Nephron progenitor cell (in vitro differentiated cells): Measurements from ENCODE around the gene LRRC1.

Experiments
- DNase-seq: peaks from one replicate; pipeline ENCODE4 v3.0.0; 2021
- H3K27ac Mint-ChIP-seq: 2 replicates; pipeline ENCODE4 v1.8.0; 2021; ENCODE audit warnings: mild to moderate bottlenecking, moderate library complexity, mixed read lengths
- H3K27me3 Mint-ChIP-seq: 2 replicates; pipeline ENCODE4 v1.8.0; 2021; ENCODE audit warnings: mild to moderate bottlenecking, low read depth, mixed read lengths; ENCODE audit not compliant: poor library complexity
- H3K36me3 Mint-ChIP-seq: 2 replicates; pipeline ENCODE4 v1.8.0; 2021; ENCODE audit warnings: low read depth, mixed read lengths
- H3K4me1 Mint-ChIP-seq: 2 replicates; pipeline ENCODE4 v1.8.0; 2021; ENCODE audit warnings: mixed read lengths
- H3K4me3 Mint-ChIP-seq: 2 replicates; pipeline ENCODE4 v1.8.0; 2021; ENCODE audit warnings: mild to moderate bottlenecking, moderate library complexity, mixed read lengths
- H3K9me3 Mint-ChIP-seq: 2 replicates; pipeline ENCODE4 v1.8.0; 2021; ENCODE audit warnings: mild to moderate bottlenecking, moderate library complexity, mixed read lengths
- TF ChIP-seq, protein P1 (sequence below): fragments of 200-600 bp; sonication (generic); IDR thresholded peaks from 2 replicates; pipeline ENCODE4 v1.5.0; 2021; ENCODE audit warnings: antibody characterized with exemption

LRRC1 gene

DNA sequence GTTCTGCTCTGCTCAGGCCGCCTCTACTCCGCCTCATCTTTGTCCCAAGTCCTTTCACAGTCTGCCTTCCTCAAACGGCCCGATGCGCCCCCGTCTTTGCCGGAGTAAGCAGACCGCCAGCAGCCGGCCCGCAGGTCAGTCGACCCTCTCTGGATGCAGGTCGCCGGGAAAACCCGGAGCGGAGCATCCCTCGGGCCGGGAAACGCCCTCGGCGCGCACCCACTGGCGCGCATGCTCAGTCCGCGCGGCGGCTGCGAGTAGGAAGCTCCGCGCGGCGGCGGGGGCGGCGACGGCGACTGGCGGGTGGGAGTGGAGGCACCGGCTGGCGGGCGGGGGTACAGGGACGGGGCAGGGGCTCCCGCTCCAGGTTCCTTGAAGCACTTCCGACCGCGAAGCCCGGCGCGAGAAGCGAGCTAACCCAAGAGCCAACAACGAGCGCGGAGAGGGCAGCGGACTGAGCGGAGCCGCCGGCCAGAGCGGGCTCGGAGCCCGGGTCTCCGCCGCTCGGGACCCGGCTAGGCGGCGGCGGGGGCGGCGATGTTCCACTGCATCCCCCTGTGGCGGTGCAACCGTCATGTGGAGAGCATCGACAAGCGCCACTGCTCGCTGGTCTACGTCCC, at the start of gene LRRC1:
LRRC1 (plus strand) TSS at position 286 of the 620 bp plus-strand sequence; CDS start at position 538, 252 bp downstream.
- peak; percentile 98 for DNase-seq
- H3K36me3 Mint-ChIP-seq = peaks cover 5% of the 10 kb centered on the region
- H3K4me3 Mint-ChIP-seq = peak within 1 kb of the TSS; percentile 99
- H3K4me1 Mint-ChIP-seq = peaks cover 38% of the 10 kb centered on the region
- peaks cover 61% of the 10 kb centered on the region for H3K27me3 Mint-ChIP-seq
- peaks cover 15% of the 10 kb centered on the region for H3K9me3 Mint-ChIP-seq
- H3K27ac Mint-ChIP-seq = peak within 1 kb of the TSS; percentile 28
- TF ChIP-seq, protein P1, sequence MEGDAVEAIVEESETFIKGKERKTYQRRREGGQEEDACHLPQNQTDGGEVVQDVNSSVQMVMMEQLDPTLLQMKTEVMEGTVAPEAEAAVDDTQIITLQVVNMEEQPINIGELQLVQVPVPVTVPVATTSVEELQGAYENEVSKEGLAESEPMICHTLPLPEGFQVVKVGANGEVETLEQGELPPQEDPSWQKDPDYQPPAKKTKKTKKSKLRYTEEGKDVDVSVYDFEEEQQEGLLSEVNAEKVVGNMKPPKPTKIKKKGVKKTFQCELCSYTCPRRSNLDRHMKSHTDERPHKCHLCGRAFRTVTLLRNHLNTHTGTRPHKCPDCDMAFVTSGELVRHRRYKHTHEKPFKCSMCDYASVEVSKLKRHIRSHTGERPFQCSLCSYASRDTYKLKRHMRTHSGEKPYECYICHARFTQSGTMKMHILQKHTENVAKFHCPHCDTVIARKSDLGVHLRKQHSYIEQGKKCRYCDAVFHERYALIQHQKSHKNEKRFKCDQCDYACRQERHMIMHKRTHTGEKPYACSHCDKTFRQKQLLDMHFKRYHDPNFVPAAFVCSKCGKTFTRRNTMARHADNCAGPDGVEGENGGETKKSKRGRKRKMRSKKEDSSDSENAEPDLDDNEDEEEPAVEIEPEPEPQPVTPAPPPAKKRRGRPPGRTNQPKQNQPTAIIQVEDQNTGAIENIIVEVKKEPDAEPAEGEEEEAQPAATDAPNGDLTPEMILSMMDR = no peak

DNA sequence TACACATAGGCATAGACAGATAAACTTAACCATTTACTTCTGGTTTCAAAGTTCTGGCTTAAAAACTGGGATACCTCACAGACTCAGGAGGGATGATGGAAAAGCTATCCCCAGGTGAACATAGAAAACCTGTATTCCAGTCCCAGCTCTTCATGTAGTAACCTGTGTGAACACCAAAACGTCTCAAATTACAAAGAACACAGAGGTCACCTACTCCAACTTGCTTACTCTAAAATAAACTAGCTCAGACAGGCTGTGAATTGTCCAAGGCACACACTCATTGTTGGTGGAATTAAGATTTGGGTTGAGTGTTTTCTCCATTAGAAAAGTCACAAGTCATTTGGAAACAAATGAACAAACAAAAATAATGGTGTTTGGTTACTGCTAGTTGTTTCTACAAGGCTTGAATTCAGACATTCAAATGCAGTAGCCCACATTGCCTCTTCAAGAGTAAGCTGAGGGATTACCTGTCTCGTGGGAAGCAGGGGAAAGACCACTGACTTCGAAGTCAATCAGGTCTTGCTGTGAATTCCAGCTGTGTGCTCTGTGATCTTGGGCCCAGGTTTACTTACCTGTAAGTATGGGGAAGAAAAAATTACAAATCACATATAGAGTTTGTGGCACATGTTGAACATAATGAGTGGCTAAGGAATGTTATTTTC, 48.2 kb upstream of the LRRC1 start:
- peak overlapping the region; percentile 47 for H3K27ac Mint-ChIP-seq
- no peak for DNase-seq
- H3K4me3 Mint-ChIP-seq = no peak overlapping the region
- TF ChIP-seq, protein P1 = no peak
- no peaks in the 10 kb centered on the region for H3K27me3 Mint-ChIP-seq
- H3K36me3 Mint-ChIP-seq = peaks cover 7% of the 10 kb centered on the region
- H3K9me3 Mint-ChIP-seq = peaks cover 4% of the 10 kb centered on the region
- peaks cover 9% of the 10 kb centered on the region for H3K4me1 Mint-ChIP-seq

DNA sequence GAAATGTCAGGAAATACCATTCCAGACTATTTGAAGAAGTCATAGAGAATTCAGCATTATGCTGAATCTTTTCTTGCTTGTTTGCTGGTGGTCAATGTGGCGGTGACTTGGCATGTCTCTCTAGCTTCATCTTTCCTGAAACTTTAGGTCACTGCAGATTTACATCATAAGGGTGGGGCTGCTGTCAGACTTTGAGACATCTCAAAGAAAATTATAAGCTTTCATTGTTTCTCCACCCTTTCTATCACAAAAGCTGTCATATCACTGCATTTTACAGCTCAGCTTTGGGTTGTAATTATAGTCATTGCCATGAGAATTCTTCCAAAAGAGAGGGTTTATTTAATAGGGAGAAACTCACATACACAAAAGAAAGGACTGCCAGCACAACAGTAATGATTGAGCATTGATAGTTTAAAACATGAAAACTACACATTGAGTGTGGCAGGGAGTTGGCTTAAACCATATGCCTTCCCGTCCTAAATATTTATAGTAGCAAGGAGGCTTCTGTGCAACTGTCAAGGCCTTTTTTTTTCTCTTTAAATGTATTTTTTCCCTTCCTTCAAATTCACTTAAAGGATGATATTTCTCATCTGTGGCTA, 44.7 kb upstream of the LRRC1 start:
- no peak overlapping the region for H3K27ac Mint-ChIP-seq
- H3K9me3 Mint-ChIP-seq = no peaks in the 10 kb centered on the region
- no peak for DNase-seq
- H3K27me3 Mint-ChIP-seq = no peaks in the 10 kb centered on the region
- H3K4me1 Mint-ChIP-seq = peaks cover 9% of the 10 kb centered on the region
- no peak overlapping the region for H3K4me3 Mint-ChIP-seq
- H3K36me3 Mint-ChIP-seq = no peaks in the 10 kb centered on the region
- TF ChIP-seq, protein P1 = no peak

DNA sequence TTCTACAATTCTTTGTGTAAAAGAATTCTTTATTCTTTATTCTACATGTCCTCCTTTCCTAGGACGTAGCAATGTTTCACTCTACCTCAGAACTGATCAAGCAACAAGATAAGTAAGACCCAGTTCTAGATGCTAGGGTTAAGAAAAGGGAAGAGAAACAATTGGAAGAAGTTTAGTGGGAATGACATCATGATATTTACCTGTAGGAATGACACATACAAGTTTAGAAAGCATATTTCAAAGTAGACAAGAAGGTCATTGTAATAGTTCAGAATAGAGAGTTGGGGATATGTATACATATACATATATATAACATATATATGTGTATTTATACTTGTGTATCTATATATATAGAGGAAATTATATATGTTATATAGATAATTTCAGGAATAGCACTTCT, 43.4 kb upstream of the LRRC1 start:
- TF ChIP-seq, protein P1 = no peak
- H3K4me1 Mint-ChIP-seq = peaks cover 7% of the 10 kb centered on the region
- H3K27ac Mint-ChIP-seq = no peak overlapping the region
- no peak overlapping the region for H3K4me3 Mint-ChIP-seq
- H3K36me3 Mint-ChIP-seq = no peaks in the 10 kb centered on the region
- H3K27me3 Mint-ChIP-seq = no peaks in the 10 kb centered on the region
- no peaks in the 10 kb centered on the region for H3K9me3 Mint-ChIP-seq
- DNase-seq = no peak

DNA sequence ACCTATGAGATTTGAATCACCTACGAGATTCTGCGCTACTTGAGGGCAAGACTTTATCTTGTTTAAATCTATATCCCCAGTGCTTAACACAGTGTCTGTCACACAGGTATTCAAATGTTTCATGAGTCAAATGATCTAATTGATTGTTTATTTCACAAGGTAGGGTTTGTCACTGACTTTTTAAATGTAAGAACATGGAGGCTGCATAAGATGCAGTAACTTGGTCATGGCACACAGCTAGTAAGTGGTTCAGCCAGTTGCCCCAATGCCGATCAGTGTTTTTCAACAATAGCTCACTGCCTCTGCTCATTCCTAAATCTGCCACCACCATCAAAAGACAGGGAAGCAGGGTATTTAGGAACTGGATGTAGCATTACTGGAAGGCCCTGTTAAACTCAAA, 42.4 kb upstream of the LRRC1 start:
- Mint-ChIP-seq H3K36me3 (no peaks in the 10 kb centered on the region), H3K4me3 (no peak overlapping the region), H3K27ac (no peak overlapping the region), H3K9me3 (no peaks in the 10 kb centered on the region), H3K4me1 (no peaks in the 10 kb centered on the region), H3K27me3 (no peaks in the 10 kb centered on the region)
- DNase-seq = no peak
- TF ChIP-seq, protein P1 = no peak
